Upper lobe of left lung (tissue), 4 donors: ENCODE results near the gene PPP4R3B.

Experiments
- POLR2AphosphoS5 ChIP-seq, 2 donors: sonication (generic); formaldehyde crosslinking; IDR thresholded peaks; one replicate each; pipeline ENCODE4 v1.5.1; 2017; ENCODE audit warnings: antibody characterized with exemption in 2 of 2
- TF ChIP-seq, protein P1 (sequence below), 6 experiments: fragments of 450-650 bp in 4 of 6; fragments of 200-600 bp in 2 of 6; sonication (generic) in 2 of 6; IDR thresholded peaks; one replicate each; pipeline ENCODE4 v1.5.1; 2016 to 2019; ENCODE audit warnings: antibody characterized with exemption in 6 of 6

DNA sequence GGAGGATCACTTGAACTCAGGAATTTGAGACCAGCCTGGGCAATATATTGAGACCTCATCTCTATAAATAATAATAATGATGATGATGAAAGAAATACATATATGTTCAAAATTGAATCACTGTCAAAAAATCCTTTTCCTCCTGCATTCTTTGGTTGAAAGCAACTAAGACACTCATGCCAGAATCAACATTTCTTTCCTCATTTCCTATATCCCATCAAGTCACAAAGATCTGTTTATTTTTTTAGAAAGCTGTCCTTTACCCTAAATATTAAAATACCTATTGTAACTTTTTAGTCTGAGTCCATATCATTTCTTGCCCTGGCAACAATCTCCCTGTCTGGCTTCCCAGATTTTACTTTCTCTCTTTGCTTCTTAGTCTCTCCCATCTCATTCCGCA is 31.8 kb upstream of the PPP4R3B start:
- TF ChIP-seq, protein P1, sequence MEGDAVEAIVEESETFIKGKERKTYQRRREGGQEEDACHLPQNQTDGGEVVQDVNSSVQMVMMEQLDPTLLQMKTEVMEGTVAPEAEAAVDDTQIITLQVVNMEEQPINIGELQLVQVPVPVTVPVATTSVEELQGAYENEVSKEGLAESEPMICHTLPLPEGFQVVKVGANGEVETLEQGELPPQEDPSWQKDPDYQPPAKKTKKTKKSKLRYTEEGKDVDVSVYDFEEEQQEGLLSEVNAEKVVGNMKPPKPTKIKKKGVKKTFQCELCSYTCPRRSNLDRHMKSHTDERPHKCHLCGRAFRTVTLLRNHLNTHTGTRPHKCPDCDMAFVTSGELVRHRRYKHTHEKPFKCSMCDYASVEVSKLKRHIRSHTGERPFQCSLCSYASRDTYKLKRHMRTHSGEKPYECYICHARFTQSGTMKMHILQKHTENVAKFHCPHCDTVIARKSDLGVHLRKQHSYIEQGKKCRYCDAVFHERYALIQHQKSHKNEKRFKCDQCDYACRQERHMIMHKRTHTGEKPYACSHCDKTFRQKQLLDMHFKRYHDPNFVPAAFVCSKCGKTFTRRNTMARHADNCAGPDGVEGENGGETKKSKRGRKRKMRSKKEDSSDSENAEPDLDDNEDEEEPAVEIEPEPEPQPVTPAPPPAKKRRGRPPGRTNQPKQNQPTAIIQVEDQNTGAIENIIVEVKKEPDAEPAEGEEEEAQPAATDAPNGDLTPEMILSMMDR (IDR thresholded peaks at IDR 0.05) = no peak
- TF ChIP-seq POLR2AphosphoS5 (IDR thresholded peaks at IDR 0.05) = no peak
